NCI-H2107 treated with DMSO at 0.1 percent for 48 hours (cell line): Measurements from ENCODE around the gene NR1I3.

Experiments
- DNase-seq: peaks from one replicate; lab custom pipeline; 2025; ENCODE audit not compliant: unreplicated experiment; lab: John Stamatoyannopoulos, UW

Gene NR1I3

GRCh38 chr1:161219078-161219892 is 18.7 kb downstream of the NR1I3 start:
- no peak for DNase-seq

- DNase-seq, result no peak
These were observed 19.5 kb downstream of the NR1I3 start for GRCh38 chr1:161218301-161219077.

GRCh38 chr1:161217831-161218230 is 20.2 kb downstream of the NR1I3 start:
- no peak for DNase-seq

GRCh38 chr1:161216945-161217712 is 20.9 kb downstream of the NR1I3 start:
- DNase-seq, result no peak

GRCh38 chr1:161215076-161215475 is 22.9 kb downstream of the NR1I3 start, which contains the start of gene FCER1G:
TSS of gene FCER1G (plus strand) at chr1:161215295. CDS start at chr1:161215322, 27 bp downstream.
- no peak for DNase-seq

- DNase-seq, result no peak
These were observed 23.6 kb downstream of the NR1I3 start for GRCh38 chr1:161214369-161214768.

- peak; percentile 71 for DNase-seq
These were observed 28.1 kb downstream of the NR1I3 start for GRCh38 chr1:161209790-161210409.

- DNase-seq, result no peak
These were observed 30.8 kb downstream of the NR1I3 start for GRCh38 chr1:161207173-161207572.

GRCh38 chr1:161206411-161207140 is 31.4 kb downstream of the NR1I3 start:
- no peak for DNase-seq

GRCh38 chr1:161201836-161202712 is 35.9 kb downstream of the NR1I3 start, which contains the start of gene NDUFS2:
TSS of gene NDUFS2 (plus strand) at chr1:161202367. CDS start at chr1:161202386, 19 bp downstream.
- peak; percentile 98 for DNase-seq

- no peak for DNase-seq
These were observed 36.8 kb downstream of the NR1I3 start for GRCh38 chr1:161200992-161201835.

GRCh38 chr1:161200421-161200991 is 37.5 kb downstream of the NR1I3 start:
- no peak for DNase-seq

- DNase-seq, result no peak
These were observed 38.4 kb downstream of the NR1I3 start for GRCh38 chr1:161199506-161200139.

GRCh38 chr1:161198897-161199431 is 39.0 kb downstream of the NR1I3 start, which contains the start of gene ADAMTS4:
TSS of gene ADAMTS4 (minus strand) at chr1:161199054. CDS start at chr1:161198627, 427 bp downstream.
- no peak for DNase-seq

- peak; percentile 48 for DNase-seq
These were observed 39.7 kb downstream of the NR1I3 start for GRCh38 chr1:161198194-161198896.

- DNase-seq, result no peak
These were observed 40.3 kb downstream of the NR1I3 start for GRCh38 chr1:161197560-161198193.
